Fibroblast of lung (primary cell): Measurements from ENCODE around the gene MSANTD1.

Experiments used
- CTCF ChIP-seq, 2 donors: IDR thresholded peaks in 1 of 2; conservative IDR thresholded peaks in 1 of 2; 1 replicate in 1 of 2; 2 replicates in 1 of 2; pipeline ENCODE4 v1.5.1; 2011 to 2012; ENCODE audit warnings: low read length in 2 of 2, control low read depth in 1 of 2, inconsistent platforms in 1 of 2, low read depth in 1 of 2, mild to moderate bottlenecking in 1 of 2
- EZH2 ChIP-seq: IDR thresholded peaks from 2 replicates; pipeline ENCODE4 v1.5.1; 2012; ENCODE audit warnings: low read length, control low read depth, mild to moderate bottlenecking; ENCODE audit errors: missing control alignments

- TF ChIP-seq EZH2 (no peak), CTCF (conservative IDR thresholded peaks at IDR 0.05 in 1 of 2, IDR thresholded peaks at IDR 0.05 in 1 of 2; ENCODE audit: low read depth in 1 of 2, low read length in 2 of 2) (no peak)
Observed at GRCh38 chr4:3250438-3250955, 1.5 kb downstream of the MSANTD1 start.
